ENCODE results near the gene KCP.

DNA sequence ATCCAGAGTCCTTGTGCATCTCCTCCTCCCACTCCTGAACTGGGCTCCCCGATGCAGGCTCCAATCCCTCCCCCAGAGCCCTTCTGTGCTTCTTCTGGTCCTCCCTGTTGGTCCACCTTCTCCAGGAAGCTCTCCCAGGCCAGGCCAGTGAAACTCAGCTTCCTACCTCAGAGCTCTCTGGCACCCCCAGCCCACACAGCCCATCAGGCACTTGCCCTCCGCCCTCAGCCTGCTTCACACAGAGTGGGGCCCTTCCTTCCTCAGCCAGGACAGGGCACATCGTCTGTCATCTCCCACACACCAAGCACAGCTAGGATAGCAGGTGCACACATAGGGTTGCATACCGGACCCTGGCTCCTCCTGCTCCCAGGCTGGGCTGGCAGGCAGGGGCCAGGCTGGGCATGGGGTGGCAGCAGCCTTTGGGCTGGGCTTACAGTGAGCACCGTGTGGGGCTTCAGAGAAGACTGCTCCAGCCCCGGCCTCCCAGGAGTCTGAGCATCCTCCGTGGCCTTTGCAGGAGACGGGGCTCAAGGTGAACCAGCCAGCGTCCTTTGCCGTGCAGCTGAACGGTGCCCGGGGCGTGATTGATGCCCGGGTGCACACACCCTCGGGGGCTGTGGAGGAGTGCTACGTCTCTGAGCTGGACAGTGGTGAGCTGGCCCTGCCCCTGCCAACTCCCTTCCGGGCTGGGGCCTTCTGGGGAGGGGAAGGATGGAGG, 54.3 kb downstream of the KCP start:
- TF ChIP-seq, protein P1, sequence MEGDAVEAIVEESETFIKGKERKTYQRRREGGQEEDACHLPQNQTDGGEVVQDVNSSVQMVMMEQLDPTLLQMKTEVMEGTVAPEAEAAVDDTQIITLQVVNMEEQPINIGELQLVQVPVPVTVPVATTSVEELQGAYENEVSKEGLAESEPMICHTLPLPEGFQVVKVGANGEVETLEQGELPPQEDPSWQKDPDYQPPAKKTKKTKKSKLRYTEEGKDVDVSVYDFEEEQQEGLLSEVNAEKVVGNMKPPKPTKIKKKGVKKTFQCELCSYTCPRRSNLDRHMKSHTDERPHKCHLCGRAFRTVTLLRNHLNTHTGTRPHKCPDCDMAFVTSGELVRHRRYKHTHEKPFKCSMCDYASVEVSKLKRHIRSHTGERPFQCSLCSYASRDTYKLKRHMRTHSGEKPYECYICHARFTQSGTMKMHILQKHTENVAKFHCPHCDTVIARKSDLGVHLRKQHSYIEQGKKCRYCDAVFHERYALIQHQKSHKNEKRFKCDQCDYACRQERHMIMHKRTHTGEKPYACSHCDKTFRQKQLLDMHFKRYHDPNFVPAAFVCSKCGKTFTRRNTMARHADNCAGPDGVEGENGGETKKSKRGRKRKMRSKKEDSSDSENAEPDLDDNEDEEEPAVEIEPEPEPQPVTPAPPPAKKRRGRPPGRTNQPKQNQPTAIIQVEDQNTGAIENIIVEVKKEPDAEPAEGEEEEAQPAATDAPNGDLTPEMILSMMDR (IDR thresholded peaks at IDR 0.05): no peak
- no peak for TF ChIP-seq ZFX (IDR thresholded peaks at IDR 0.05; ENCODE audit: borderline replicate concordance)

Measured in 22Rv1 (cell line).